ENCODE measurements around the gene PSENEN. TPM values are rescaled to one million over a fixed set of nuclear protein-coding genes. Genes with fewer than 3 reads are reported as not detected.

PSENEN gene
- total and polyA plus RNA-seq, 9 of the 15 experiments (the other 6 are each of a cell fraction or from before 2014, with no cell fraction given): 34.5 to 299 (median 61.1) TPM

GRCh38 chr19:35717665-35718344 is 27.6 kb upstream of the PSENEN start, which contains the start of gene KMT2B (continued):
- TF ChIP-seq MYBL2 (IDR thresholded peaks at IDR 0.05; ENCODE audit: low read depth) (no peak), MYBL2 (CRISPR knock-in tag; IDR thresholded peaks at IDR 0.05; ENCODE audit: borderline replicate concordance) (no peak), ZBTB9 (CRISPR knock-in tag; IDR thresholded peaks at IDR 0.05) (no peak), ZNF561 (CRISPR knock-in tag; conservative IDR thresholded peaks at IDR 0.05) (no peak), PCBP2 (IDR thresholded peaks at IDR 0.05; ENCODE audit: low read depth, low read length, poor library complexity, severe bottlenecking) (no peak), ZNF766 (CRISPR knock-in tag; conservative IDR thresholded peaks at IDR 0.05) (no peak)

GRCh38 chr19:35718345-35719041 is 27.0 kb upstream of the PSENEN start:
- Histone ChIP-seq H3K4me1 (replicated peaks in 1 of 2; ENCODE audit: control insufficient read depth in 2 of 2, insufficient read depth in 2 of 2, low read length in 2 of 2) (peaks cover 14 to 64% of the 10 kb centered on the region in 2 experiments), H2AFZ (ENCODE audit: low read depth, low read length) (no peak overlapping the region), H3K27me3 (ENCODE audit: control insufficient read depth in 2 of 2, insufficient read depth in 2 of 2, low read length in 2 of 2) (peaks cover 0 to 13% of the 10 kb centered on the region in 2 experiments; a peak in 3 of 5 replicates), H3K4me3 (peak overlapping the region; percentile 96), H3K4me2 (ENCODE audit: insufficient read depth, low read length) (peak overlapping the region; percentile 90), H3K79me2 (ENCODE audit: control insufficient read depth, insufficient read depth, low read length) (peaks cover 33% of the 10 kb centered on the region), H3K9ac (ENCODE audit: insufficient read depth in 1 of 2, low read depth in 2 of 2, low read length in 2 of 2) (peak overlapping the region; percentile 85 to 98), H4K20me1 (replicated peaks; ENCODE audit: control insufficient read depth, insufficient read depth, low read length) (0 out of 2 replicates have a peak, but pooled peaks cover 11% of the 10 kb centered on the region), H3K36me3 (ENCODE audit: control insufficient read depth, insufficient read depth, low read length) (peaks cover 40% of the 10 kb centered on the region; the same call in 2 of the 3 replicates), H3K9me1 (ENCODE audit: control insufficient read depth, insufficient read depth, low read length) (no peaks in the 10 kb centered on the region), H3K27ac (ENCODE audit: extremely low read depth, low read depth, low read length) (peak overlapping the region; percentile 81), H3K9me3 (replicated peaks; ENCODE audit: control insufficient read depth, insufficient read depth, low read depth, low read length) (no peaks in the 10 kb centered on the region)
- intact Hi-C loops (cut with micrococcal nuclease) (no loop called here), in situ Hi-C loops (cut with MboI) (no loop called here)
- no peak for FAIRE-seq
- POLR2A ChIA-PET: interaction anchor here (0.6 to 1.9 kb wide), 9 partner anchors 10 to 403 kb away, joined by 3 to 12 read pairs (median 4); partner anchors contain the start of gene HAUS5
- ATAC-seq: no peak
- WGBS (ENCODE audit: insufficient coverage, low coverage, missing lambda C conversion rate): 0% methylated on average over 23 of the region's 42 CpGs
- BruUV-seq (replicated peaks): TSS peak; percentile 61
- CTCF ChIA-PET (ENCODE audit: low intra/inter-chr PET ratio): interaction anchor here (2.9 to 3.0 kb wide), 2 partner anchors 25 to 168 kb away, joined by 25 to 76 read pairs; no protein-coding TSS in a partner anchor
- DNase-seq (ENCODE audit: extremely low read depth in 1 of 4, low spot score in 3 of 4): peak in 2 of 4 experiments; percentile 27 to 30
